Aortic smooth muscle cell (primary cell): Measurements from ENCODE around the gene ROPN1L. TPM values are rescaled to one million over a fixed set of nuclear protein-coding genes. Genes with fewer than 3 reads are reported as not detected.

ENCODE experiments used
- total RNA-seq: library from RNA; depleted of rRNA; stranded (reverse); fragments of >200 nt; gene quantifications from 2 replicates; pipeline ENCODE4 v1.2.3, GENCODE V29; 2014

The ROPN1L gene
- 0.26 and 0.31 TPM in 2 replicates for total RNA-seq

DNA sequence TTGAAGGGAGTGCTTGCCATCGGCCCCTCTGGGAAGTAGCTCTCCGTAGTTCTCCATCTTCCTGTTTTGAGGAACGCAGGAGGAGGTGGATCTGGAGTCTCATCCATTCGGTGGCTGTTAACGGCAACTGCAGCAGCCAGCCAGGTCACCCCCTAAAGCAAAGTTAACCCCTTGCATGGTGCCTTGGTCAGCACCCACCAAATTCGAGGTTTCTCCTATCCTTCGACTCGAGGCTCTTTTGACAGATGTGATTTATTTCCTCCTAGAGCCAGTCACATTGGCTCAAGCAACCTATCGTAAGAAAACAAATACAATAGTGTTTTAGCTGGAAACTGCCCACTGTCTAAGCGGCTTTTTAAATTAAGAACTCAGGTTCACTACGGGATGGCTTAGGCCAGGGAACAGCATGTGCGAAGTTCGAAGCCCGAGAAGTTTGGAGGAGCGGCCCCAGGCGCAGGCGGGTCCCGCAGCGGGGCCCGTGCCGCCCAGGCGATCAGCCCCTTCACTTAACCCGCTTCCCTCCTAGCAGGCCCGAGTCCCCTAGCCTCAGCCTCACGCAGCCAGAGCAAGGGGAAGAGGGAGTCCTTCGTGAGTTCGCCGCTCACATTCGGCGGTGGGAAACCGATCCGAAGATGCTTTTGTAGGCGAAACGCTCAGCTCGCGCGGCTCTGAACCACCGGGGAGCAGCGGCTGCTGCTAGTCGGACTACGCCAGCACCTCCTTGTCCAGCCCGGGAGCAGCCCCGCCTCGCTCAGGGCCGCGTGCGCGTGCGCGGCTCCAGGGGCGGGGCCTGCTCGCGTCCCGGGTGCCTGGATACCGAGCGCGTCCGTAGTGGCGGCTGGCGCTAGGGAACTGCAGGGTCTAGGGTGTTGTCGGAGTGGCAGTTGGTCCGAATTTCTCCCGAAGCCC lies at the start of gene ROPN1L:
ROPN1L (plus strand) TSS at position 797 of the 909 bp plus-strand sequence. CDS start 289 bp downstream, outside the sequence.

Other genes with a start within 250 kb of the ROPN1L start
- gene ATPSCKMT, start 192.0 kb upstream of the ROPN1L start, total RNA-seq, result 19.4 and 21.6 TPM in 2 replicates
- 430 and 613 TPM in 2 replicates for gene CCT5, start 191.6 kb upstream of the ROPN1L start, total RNA-seq
- 5.8 and 7.3 TPM in 2 replicates for gene CMBL, start 134.0 kb upstream of the ROPN1L start, total RNA-seq
- 47.6 and 66.5 TPM in 2 replicates for gene MARCHF6, start 88.2 kb upstream of the ROPN1L start, total RNA-seq
- gene ANKRD33B, start 122.2 kb downstream of the ROPN1L start, total RNA-seq, result 10.4 and 10.6 TPM in 2 replicates